Posterior cingulate gyrus (tissue), 11 donors: ENCODE data around the gene KRT14.
"Not testable (repeated sequence)": the region's sequence is repeated elsewhere in the genome, so short reads cannot be mapped to it uniquely, and the experiment has no call there.

Experiments used
- DNase-seq, 10 donors: peaks; one replicate each; pipeline versions ENCODE4 v3.0.0 to v3.0.0-alpha.2; 2020 to 2021; ENCODE audit warnings: mixed read lengths in 3 of 10
- intact Hi-C: fragments of 100-400 bp; cut with DNase I; formaldehyde crosslinking; loops from one replicate; pipeline ENCODE4 v1.15.1; 2023

The KRT14 gene

DNA sequence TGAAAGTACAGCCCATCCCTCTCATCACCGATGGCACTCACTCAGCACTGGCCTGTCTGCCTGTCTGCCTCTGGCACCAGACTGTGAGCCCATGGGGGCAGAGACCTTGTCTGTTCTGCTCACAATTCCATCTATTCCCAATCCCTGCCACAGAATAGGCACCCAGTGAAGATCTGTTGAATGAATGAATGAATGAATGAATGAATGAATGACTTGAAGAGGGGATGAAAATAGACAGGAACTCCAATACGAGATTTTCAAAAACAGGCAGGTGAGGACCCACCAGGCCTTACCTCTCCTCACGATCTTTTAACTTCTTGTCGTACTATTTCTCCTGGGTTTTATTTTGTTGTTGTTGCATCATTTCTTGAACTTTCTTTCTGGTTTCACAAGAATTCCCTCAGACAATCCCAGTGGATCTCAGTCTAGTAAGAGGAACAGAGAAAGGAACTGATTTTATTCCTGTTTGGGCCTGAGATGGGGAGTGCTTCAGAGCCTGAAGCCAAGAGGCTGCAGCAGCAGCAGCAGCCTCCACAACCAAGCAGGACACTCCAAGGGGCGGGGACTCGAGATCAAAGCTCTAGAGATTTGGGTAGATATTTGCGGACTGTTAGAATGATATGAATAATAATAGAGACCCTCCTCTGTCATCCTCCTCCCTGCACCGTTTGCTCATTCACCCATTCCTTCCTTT, 32.6 kb downstream of the KRT14 start:
- intact Hi-C loops, result no loop called here
- no peak for DNase-seq

DNA sequence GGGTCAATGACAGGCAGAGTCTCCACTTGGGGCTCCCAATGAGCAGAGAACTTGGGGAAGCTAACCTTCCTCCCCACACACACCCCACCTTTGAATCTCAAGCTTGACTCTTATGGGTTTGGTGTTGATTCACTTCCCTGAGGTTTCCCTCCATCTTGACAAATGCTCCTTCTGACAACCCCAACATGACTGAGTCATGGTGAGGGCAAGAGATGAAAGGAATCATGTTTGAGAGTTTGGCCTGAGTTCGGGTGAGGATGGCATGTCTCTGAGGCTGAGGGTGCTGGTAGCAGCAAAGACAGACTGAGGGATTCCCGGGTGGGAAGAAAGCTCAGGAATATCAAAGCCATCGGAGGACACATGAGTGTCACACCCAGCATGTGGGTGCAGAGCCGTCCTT, 33.5 kb downstream of the KRT14 start:
- DNase-seq, result peak in 1 of 10 donors; percentile 39
- intact Hi-C loops, result no loop called here

DNA sequence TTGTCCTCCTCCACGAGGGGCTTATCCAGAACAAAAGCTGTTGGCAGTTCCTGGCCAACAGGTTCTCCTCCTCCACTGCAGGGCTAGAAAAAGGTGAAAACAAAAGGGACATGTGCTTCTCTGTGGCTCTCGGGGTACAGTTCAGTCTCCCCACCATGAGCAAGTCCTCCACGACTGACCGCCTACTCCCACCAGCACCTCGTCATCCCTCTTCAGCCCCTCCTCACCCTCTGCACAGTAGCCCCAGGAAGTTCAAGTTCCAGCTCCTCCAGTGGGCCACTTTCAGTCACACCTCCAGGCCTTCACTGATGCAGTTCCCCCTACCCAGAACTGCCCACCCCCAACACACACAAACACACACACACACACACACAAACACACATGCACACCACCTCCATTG, 34.2 kb downstream of the KRT14 start:
- peak in 1 of 10 donors; percentile 63 for DNase-seq
- intact Hi-C loops, result no loop called here

DNA sequence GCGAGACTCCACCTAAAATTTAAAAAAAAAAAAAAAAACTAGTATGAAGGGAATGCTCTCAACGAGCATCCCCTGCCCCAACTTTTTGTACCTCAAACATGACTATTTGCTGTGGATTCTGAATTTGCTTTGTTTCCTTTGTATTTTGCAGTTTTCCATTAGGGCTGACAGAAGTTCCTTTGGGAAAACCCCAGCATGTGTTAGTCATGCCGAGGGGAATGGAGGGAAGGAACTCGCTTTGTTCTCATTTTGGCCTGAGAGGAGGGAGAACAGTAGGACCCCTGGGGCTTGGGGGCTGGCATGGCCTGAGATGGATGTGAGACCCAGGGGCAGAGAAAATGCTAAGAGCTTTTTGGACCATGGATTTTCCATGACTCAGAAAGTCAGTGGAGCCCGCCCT, 35.3 kb downstream of the KRT14 start:
- no peak for DNase-seq
- intact Hi-C loops, result no loop called here

DNA sequence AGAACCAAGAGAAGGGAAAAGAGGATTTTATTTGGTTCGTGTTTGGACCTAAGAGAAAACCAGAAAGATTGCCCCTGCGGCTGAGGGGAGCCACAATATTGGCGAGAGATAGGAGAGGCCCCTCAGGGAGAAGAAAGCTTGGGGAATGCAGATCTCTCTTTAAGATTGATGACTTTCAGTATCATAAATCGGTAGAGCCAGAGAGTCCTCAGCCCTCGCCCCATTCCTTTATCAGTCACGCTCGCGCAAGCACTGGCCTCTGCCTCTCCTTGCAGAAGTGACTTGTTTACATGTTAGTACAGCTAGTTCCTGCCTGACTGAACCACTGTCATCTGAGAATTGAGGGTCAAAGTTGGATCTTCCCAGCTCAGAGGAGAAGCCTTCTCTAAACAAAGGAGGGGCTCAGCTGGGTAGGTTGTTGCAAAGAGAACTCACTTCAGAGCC, 37.1 kb downstream of the KRT14 start:
- intact Hi-C loops, result loop anchor here (1.0 kb wide), 3 partner anchors 99 to 640 kb away; no protein-coding TSS in a partner anchor
- peak in 1 of 10 donors; percentile 19 for DNase-seq

DNA sequence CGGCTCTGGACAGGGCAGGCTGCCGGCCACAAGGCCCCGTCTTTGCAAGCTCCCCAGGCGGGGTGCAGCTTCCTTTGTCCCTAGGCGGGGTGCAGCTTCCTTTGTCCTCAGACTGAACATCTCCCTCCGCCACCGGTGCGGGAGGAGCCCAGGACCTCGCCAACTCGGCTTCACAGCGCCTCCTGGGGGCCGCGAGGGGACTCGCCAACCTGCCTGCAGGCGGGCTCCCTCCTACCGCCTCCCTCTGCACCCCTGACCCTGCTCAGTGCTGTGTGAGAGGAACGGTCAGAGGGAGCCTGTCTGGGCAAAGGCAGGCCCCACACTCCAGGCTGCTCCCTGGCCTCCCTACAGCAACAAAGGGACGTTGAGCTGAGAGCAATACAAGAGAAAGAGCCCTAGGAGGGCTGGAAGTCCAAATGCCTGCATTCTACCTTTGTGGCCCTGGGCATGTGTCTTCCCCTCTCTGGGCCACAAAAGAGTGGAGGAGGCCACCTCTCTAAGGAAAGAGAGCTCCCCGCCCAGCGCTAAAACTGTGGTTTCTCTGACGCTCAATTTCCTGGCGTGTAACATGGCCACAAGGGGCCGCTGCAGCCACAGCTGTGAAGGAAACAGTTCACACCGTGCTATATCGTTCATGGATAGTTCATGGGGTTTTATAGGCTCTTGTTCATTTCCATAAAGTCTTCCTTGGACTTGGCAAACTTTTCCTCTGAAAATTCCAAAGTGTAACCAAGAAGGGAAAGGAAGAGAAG, 37.7 kb downstream of the KRT14 start:
- DNase-seq, result peak; percentile 59 to 95 (median 80)
- intact Hi-C loops, result loop anchor here (1.0 kb wide), 3 partner anchors 99 to 640 kb away; no protein-coding TSS in a partner anchor

DNA sequence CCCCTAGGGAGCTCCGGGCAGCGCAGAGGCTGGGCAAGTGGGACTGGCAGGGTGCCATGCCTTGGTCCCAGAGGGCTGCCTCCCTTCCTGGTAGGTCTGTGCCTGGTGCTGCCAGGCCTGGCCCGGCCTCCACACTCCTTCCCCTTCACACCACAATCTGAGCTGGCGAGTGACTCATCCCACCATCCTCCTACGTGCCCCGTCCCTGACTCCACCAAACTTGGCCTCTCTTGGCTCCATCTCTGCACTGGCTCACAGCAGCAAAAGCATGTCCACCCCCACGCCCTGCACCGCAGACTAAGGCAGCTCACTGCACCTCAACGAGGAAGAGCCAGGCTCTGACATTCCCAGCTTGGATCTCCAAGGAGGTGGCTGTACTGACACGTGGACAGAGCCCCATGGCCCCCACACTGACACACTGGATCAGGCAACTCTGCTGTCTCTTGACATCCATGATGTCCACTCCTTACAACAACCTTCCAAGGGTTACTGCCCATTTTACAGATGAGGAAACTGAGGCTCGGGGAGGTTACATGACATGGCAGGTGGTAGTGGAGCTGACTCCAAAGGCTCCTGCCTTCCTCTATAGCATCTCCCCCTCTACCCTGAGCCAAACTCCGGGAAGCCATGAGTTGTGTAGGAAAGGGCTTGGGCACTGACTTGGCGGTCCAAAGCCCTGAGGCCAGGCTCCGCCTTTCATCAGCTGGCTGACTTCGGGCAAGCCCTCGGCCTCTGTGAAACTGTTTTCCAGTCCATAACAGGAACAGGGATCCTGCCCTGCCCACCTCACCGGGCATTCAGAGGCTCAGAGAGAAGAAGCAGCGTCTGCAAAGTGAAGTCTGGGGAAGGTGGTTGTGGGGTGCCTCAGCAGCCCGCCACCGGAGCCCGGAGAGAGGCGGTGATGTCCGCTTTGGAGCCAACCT, 38.5 kb downstream of the KRT14 start:
- intact Hi-C loops, result no loop called here
- peak in 8 of 10 donors; percentile 50 to 95 (median 68) for DNase-seq

DNA sequence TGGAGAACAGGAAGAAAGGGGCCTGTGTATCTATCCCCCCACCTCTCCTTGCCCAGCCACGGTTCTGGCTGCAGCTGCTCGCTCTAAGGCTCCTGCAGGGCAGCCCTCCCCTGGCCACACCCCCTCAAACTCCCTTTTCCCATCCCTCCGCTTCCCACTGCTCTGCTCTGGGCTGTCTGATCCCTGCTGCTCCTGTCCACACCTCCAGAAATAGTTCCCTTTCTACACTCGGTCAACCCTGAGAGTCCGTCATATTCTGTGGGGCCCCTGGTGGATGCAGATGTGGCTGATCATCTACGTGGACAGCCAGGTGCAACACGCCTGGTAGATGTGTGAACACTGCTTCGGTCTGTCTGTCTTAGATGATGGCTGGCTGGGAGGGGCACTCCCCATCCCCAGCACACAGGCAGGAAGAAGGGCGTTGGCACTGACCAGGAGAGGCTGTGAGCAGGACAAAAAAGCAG, 39.3 kb downstream of the KRT14 start:
- DNase-seq, result peak in 1 of 10 donors; percentile 54
- intact Hi-C loops, result no loop called here

DNA sequence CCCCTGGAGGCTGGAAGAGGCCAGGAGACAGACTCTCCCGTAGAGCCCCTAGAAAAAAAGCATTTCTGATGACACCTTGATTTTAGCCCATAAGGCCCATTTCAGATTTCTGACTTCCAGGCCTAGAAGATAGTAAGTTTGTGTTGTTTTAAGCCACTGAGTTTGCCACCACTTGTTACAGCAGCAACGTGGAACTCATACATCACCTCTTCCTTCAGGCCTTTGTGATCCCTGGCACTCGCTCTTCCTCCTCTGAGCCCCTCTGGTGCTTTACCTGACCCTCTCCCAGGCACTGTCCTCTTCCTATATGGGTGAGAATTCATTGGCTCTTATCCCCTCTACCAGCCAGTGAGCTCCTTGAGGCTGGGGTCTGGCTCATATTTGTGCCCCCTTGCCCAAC, 39.9 kb downstream of the KRT14 start:
- intact Hi-C loops, result no loop called here
- peak in 1 of 10 donors; percentile 38 for DNase-seq

DNA sequence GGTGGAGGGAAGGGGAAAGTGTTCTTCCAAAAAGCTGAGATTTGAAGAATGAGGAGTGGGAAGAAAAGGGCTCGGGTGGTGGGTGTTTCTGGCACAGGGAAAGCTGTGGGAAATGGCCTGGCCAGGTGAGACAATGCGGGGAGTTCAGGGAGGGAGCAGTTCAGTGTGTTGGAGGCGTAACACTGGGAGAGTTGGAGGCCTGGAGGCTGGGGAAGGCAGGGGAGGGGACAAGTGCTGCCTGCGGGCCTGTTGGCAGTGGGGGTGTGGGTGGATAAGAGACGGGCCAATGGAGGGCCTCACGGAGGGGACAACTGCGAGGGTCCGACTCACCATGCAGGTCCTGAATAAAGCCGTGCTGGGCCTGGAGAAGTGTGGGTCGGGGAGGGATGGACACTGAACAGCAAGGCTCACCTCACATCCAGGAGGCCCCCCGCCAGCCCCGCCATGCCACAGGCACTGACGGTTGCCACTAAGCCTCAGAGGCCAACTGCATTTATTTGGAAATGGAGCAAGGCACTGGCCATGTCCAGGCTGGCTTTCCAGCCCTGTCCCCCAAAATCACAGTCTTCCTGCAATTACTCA, 40.8 kb downstream of the KRT14 start:
- DNase-seq, result peak in 2 of 10 donors; percentile 61 to 76
- intact Hi-C loops, result no loop called here

DNA sequence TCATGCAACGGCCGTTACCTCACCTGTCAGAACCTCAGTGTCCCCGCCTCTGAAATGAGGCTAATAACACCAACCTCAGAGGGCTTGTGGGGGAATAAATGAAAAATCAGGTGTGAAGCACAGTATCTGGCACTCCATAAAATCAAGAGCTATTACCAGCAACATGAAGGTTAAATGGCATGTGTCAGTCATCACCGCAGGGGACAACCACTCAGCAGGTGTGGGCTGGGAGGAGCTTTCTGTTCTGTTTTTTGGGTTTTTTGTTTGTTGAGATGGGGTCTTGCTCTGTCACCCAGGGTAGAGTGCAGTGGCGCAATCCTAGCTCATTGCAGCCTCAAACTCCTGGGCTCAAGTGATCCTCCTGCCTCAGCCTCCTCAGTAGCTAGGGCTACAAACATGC, 41.8 kb downstream of the KRT14 start:
- intact Hi-C loops, result no loop called here
- DNase-seq, result peak in 1 of 10 donors; percentile 5

DNA sequence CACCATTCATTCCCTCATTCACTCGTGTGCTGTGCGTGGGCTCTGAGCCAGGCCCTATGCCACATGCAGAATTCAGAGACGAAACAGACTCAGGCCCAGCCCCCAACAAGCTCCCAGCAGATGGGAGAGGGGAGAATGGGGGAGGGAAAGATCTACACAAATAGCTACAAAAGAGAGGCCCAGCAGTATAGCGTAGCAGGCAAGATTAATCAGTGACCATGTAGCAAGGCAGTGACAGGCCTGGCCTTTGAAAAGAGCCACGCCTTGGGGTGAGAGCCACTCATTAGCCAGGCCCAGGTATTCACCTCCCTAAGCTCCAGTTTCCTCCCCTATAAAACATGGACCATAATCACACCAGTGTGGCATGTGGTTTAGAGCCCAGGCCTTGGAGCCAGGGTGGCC, 42.2 kb downstream of the KRT14 start:
- intact Hi-C loops, result no loop called here
- peak in 2 of 10 donors; percentile 44 to 54 for DNase-seq

DNA sequence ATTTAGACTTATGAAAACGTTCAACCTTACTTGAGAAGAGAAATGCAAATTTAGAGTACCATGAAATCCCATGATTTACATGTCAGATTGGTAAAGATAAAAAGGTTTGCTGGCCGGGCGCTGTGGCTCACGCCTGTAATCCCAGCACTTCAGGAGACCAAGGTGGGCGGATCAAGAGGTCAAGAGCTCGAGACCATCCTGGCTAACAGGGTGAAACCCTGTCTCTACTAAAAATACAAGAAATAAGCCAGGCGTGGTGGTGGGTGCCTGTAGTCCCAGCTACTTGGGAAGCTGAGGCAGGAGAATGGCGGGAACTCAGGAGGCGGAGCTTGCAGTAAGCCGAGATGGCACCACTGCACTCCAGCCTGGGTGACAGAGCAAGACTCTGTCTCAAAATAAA, 43.9 kb downstream of the KRT14 start:
- peak in 2 of 10 donors; percentile 9 to 55 for DNase-seq
- intact Hi-C loops, result not testable (repeated sequence)

DNA sequence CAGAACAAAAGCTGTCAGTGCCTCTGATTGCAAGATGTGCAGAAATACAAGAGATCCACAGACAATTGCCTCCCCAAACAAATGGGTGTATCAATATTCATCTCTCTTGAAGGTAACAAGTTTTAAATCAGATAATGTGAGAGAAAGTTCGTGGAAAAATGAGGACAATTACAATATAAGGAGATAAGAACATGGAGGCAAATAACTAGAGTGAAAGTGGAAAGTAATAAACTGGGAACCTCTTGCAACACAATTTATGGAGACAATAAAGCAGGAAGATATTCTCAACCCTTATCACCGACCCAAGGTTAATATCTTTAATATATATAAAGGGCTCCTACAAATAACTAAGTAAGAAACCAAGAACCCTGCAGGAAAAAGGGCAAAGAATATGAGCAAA, 44.3 kb downstream of the KRT14 start:
- DNase-seq, result no peak
- intact Hi-C loops, result no loop called here

DNA sequence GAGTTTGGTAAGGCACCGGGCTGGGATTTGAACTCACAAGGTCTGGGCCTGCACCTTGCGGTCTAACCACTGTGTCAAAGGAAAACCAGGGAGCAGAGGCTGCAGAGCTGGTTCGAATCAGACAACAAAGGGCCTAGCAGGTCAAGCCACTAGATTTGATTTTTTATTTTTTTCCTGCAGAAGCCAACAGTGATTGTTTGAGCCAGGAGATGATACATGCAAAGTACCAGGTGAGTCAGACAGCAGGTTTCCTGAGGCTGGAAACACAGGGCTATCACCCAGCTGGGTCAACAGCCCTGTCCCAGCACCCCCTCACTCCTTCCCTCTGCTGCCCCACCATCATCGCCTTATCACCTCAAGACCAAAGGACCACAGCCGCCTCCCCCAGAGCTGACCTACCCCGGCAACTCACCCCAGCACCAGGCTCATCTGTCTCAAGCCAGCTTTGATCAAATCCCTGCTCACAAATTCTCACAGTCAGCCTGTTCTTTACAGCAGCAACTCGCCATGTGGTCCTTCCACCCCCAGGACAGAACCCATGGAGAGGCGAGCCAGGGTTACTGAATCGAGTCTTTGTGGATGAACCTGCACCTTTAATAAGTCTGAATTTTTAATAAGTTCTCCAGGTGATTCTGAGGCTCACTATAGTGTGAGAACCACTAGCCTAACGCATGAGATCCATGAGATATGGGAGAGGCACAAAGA, 45.6 kb downstream of the KRT14 start:
- peak in 2 of 10 donors; percentile 53 to 57 for DNase-seq
- intact Hi-C loops, result no loop called here

DNA sequence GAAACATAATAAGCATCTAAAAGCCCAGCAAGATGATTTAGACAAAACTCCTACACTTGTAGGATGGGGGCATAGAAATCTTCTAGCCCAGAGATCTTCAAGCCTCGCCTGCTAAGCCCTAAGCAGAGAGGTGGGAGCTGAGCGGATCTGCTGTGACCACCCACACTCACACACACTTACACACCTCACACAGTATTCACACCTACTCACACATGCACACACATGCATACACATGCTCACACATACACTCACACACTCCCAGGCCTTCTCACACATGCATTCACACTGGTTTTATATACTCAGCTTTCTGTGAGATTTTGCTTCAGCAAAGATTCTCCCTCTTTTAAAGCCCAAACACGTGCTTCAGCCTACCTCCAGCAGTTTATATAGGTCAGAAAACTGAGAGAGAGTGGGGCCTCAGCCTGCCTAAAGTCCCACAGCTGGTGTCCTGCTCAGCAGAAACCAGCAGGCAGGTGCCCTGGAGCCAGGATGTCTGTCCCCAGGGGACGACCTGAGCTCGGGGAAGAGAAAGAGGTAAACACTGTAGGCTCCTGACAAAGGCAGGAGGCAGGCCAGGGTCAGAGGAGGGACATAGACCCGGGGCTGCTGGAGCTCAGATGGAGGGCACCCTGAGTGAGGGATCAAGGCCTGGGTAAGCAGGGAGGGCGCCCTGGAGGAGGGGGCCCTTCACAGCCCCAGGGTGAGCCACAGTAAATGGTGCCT, 46.6 kb downstream of the KRT14 start:
- peak in 2 of 10 donors; percentile 30 to 55 for DNase-seq
- intact Hi-C loops, result no loop called here

DNA sequence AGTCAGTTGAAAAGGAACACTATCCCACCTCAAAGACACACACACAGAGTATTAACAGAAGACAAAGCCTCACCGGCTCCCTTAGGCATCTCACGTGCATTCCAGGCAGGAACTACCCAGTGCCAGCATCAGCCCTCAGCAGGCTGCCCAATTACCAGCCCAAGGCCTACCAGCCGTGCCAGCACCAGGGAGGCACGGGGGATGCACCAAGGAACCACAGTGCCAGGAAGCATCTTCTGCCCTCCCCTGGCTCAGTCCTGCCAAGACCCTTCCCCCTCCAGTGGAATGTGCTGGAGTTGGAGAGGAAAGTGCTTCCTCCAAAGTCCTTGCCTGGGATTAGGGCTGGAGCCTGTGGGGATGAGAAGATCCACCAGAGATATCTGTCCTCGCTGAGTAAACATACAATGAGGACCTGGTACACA, 47.6 kb downstream of the KRT14 start:
- intact Hi-C loops, result no loop called here
- DNase-seq, result peak in 2 of 10 donors; percentile 64 to 67

DNA sequence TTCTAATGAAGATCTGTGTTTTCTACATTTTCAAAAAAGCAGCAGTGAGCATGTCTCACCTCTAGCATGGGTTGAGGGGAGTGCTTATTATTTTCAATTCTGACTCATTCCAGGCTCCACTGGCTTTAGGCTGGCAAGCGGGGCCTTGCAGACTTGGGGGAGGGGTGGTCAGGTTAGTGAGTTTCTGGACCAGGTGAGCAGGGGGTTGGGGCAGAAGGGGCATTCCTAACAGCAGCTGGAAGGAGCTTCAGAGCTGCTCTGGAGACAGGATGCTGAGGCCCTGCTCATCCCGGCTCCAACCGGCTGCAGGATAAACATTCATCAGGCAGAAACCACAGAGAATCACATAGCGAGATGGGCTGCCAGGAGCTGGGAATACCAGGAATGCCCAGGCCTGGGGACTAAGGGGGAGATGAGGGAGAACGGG, 48.1 kb downstream of the KRT14 start:
- DNase-seq, result peak in 2 of 10 donors; percentile 8 to 13

DNA sequence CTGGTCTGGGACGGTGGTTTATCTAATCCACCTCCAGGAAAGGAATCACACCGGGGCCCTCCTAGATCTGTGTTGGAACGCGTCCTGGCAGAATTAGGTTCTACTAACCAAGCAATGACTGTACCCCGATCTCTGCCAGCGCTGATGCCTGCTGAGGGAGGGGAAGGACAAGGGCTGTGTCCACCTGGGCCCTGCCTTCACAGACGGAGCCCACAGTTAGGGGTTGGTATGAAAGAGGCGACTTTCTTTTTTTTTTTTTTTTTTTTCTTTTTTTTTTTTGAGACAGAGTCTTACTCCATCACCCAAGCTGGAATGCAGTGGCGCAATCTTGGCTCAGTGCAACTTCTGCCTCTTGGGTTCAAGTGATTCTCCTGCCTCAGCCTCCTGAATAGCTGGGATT, 48.7 kb downstream of the KRT14 start:
- intact Hi-C loops, result no loop called here
- DNase-seq, result peak in 2 of 10 donors; percentile 52 to 61

More for the DNA sequence above, 48.1 kb downstream of the KRT14 start:
- intact Hi-C loops, result no loop called here
